Measurements from ENCODE around the gene SLC22A12.

DNA sequence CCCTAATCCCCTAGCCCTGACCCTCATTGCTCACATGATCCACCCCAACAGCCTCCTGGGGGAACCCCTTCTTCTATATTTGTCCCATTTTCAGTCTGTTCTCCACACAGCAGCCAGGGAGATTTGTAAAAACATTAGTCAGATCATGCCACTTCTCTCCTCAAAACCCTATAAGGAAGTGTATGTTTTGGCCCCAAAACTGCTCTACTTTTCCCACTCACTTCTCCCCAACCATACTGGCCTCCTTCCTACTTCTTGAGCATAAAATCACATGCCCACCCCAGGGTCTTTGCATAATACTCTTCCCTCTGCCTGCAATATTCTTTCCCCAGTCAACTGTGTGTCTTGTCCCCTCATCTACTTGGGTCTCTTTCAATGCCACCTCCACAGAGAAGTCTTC, 4.7 kb upstream of the SLC22A12 start:
- TF ChIP-seq JUN (IDR thresholded peaks at IDR 0.05; ENCODE audit: borderline replicate concordance, insufficient read depth, insufficient read length, low read depth) (no peak), POLR2AphosphoS5 (IDR thresholded peaks at IDR 0.05; ENCODE audit: insufficient read depth, low read depth, low read length) (no peak), FOS (IDR thresholded peaks at IDR 0.05; ENCODE audit: borderline replicate concordance, insufficient read depth, low read length) (no peak), POLR2A (IDR thresholded peaks at IDR 0.05; ENCODE audit: low read depth, low read length) (no peak)
- TF ChIP-seq, protein P1, sequence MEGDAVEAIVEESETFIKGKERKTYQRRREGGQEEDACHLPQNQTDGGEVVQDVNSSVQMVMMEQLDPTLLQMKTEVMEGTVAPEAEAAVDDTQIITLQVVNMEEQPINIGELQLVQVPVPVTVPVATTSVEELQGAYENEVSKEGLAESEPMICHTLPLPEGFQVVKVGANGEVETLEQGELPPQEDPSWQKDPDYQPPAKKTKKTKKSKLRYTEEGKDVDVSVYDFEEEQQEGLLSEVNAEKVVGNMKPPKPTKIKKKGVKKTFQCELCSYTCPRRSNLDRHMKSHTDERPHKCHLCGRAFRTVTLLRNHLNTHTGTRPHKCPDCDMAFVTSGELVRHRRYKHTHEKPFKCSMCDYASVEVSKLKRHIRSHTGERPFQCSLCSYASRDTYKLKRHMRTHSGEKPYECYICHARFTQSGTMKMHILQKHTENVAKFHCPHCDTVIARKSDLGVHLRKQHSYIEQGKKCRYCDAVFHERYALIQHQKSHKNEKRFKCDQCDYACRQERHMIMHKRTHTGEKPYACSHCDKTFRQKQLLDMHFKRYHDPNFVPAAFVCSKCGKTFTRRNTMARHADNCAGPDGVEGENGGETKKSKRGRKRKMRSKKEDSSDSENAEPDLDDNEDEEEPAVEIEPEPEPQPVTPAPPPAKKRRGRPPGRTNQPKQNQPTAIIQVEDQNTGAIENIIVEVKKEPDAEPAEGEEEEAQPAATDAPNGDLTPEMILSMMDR (IDR thresholded peaks at IDR 0.05; ENCODE audit: extremely low read depth in 1 of 2, insufficient read depth in 1 of 2, low read depth in 1 of 2, low read length in 2 of 2), result no peak
- TF ChIP-seq, protein P2, sequence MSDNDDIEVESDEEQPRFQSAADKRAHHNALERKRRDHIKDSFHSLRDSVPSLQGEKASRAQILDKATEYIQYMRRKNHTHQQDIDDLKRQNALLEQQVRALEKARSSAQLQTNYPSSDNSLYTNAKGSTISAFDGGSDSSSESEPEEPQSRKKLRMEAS (IDR thresholded peaks at IDR 0.05; ENCODE audit: insufficient read depth, insufficient read length), result no peak
